Measurements from ENCODE around the gene VRK2. TPM values are rescaled to one million over a fixed set of nuclear protein-coding genes. Genes with fewer than 3 reads are reported as not detected.

The VRK2 gene
- total RNA-seq, 1 experiment from 2014 or later = 52.7 TPM

DNA sequence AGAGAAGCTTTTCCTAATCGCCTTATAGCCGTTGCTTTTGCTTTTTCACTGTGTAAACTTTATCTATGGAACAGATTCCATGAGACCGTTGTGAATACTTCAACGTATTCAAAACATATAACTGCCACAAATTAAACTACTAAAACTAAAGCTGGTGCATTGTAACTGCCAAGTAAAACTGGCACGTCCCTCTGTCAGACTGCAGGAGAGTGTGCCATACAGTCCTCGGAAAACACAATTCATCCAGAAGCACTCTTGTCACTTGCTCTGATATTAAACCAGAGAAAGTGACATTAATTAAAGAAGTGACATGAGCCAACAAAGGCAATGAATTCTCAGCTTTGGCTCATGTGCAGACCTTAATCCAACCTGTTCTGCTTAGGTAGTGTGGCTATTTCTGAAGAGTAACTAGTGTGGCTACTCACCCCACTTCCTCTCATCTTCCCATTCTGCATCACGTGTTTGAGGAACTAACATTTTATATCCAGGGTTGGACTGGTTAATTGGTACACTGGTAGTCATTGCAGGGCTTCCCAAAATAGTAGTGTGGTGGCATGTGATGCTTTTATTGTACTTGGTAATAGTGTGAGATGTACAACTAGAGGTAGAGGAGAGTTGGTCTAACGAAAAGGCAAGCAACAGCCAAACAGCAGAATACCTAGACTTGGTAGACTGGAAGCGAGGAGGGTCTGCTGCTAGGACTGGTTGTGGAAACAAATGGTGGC lies 9.7 kb downstream of the VRK2 start:
- ChIA-PET POLR2A (interaction anchor here (0.7 kb wide), 1 partner anchor 51 kb away, joined by 3 read pairs; no protein-coding TSS in a partner anchor), CTCF (no interaction called here)
- Mint-ChIP-seq H3K27ac (ENCODE audit: low read depth, unreplicated experiment) (peak overlapping the region; percentile 5), H3K27me3 (ENCODE audit: insufficient read depth, unreplicated experiment) (no peaks in the 10 kb centered on the region), H3K4me1 (ENCODE audit: insufficient read depth, unreplicated experiment) (peaks cover 23% of the 10 kb centered on the region), H3K4me3 (ENCODE audit: unreplicated experiment) (no peak overlapping the region), H3K9me3 (ENCODE audit: unreplicated experiment) (no peaks in the 10 kb centered on the region), H3K36me3 (ENCODE audit: insufficient read depth, unreplicated experiment) (peaks cover 27% of the 10 kb centered on the region)
- BruUV-seq (replicated peaks) = no TSS peak
- TF ChIP-seq, protein P1, sequence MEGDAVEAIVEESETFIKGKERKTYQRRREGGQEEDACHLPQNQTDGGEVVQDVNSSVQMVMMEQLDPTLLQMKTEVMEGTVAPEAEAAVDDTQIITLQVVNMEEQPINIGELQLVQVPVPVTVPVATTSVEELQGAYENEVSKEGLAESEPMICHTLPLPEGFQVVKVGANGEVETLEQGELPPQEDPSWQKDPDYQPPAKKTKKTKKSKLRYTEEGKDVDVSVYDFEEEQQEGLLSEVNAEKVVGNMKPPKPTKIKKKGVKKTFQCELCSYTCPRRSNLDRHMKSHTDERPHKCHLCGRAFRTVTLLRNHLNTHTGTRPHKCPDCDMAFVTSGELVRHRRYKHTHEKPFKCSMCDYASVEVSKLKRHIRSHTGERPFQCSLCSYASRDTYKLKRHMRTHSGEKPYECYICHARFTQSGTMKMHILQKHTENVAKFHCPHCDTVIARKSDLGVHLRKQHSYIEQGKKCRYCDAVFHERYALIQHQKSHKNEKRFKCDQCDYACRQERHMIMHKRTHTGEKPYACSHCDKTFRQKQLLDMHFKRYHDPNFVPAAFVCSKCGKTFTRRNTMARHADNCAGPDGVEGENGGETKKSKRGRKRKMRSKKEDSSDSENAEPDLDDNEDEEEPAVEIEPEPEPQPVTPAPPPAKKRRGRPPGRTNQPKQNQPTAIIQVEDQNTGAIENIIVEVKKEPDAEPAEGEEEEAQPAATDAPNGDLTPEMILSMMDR (IDR thresholded peaks at IDR 0.05; ENCODE audit: unreplicated experiment) = no peak
- intact Hi-C loops (cut with micrococcal nuclease) = no loop called here
- DNase-seq (ENCODE audit: unreplicated experiment) = no peak

DNA sequence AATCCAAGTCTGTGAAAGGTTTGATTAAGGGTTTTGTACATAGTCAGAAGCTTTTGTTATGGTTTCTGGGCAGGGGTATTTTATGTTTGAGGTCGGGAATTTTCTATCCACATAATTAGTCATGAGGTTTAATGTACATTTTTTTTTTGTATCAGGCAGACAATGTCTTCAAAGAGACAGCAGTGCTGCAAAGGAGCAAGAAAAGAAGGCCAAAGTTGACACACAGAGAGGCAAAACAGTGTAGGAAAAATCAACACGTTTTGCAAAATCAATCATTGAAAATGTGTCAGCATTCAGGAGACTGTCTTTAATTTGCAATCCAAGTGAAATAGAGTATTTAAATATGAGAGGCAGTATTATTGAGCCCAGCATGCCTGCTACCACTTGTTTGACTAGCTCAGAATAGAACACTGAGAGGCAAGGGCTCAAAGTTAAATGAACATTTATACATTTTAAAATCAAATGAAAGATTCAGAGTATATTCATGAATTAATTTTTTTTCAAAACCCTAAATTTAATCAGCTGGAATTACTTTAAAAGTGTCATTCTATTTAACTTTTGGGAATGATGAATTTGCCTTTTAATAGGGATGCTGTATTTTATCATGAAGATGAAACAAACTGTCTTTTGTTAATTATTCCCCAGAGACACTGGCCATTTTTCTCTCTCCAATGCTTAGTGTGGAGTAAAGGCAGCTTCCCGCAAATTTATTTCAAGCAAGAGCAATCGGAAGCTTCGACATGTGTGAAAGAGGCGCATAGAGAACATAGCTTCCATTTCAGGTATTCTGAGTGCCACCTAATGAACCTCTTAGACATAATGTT lies 11.3 kb downstream of the VRK2 start:
- H3K27ac Mint-ChIP-seq (ENCODE audit: low read depth, unreplicated experiment) = no peak overlapping the region
- BruUV-seq (replicated peaks) = no TSS peak
- DNase-seq (ENCODE audit: unreplicated experiment) = no peak
- CTCF ChIA-PET = interaction anchor here (0.9 to 1.0 kb wide), 2 partner anchors 12 to 152 kb away, joined by 3 read pairs; no protein-coding TSS in a partner anchor
- peaks cover 23% of the 10 kb centered on the region for H3K36me3 Mint-ChIP-seq (ENCODE audit: insufficient read depth, unreplicated experiment)
- peaks cover 16% of the 10 kb centered on the region for H3K4me1 Mint-ChIP-seq (ENCODE audit: insufficient read depth, unreplicated experiment)
- no peak overlapping the region for H3K4me3 Mint-ChIP-seq (ENCODE audit: unreplicated experiment)
- intact Hi-C loops (cut with micrococcal nuclease) = no loop called here
- POLR2A ChIA-PET = interaction anchor here (0.7 to 2.5 kb wide), 2 partner anchors 11 to 240 kb away, joined by 3 to 6 read pairs; partner anchors contain the start of gene VRK2
- H3K27me3 Mint-ChIP-seq (ENCODE audit: insufficient read depth, unreplicated experiment) = no peaks in the 10 kb centered on the region
- TF ChIP-seq, protein P1 (IDR thresholded peaks at IDR 0.05; ENCODE audit: unreplicated experiment) = no peak
- no peaks in the 10 kb centered on the region for H3K9me3 Mint-ChIP-seq (ENCODE audit: unreplicated experiment)

DNA sequence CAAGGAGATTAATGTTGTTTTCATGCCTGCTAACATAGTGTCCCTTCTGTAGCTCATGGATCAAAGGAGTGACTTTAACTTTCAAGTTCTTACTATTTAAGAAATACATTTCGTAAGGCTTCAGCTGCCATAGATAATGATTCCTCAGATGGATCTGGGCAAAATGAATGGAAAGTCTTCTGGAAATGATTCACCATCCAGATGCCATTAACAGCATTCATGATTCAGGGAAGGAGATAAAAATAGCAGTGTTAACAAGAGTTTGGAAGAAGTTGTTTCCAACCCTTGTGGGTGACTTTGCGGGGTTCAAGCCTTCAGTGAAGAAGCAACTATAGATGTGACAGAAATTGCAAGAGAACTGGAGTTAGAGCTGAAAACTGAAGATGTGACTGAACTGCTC lies 17.0 kb downstream of the VRK2 start:
- H3K9me3 Mint-ChIP-seq (ENCODE audit: unreplicated experiment) = no peaks in the 10 kb centered on the region
- no TSS peak for BruUV-seq (replicated peaks)
- H3K4me1 Mint-ChIP-seq (ENCODE audit: insufficient read depth, unreplicated experiment) = peaks cover 10% of the 10 kb centered on the region
- CTCF ChIA-PET = interaction anchor here (0.6 kb wide), 1 partner anchor 172 kb away, joined by 3 read pairs; no protein-coding TSS in a partner anchor
- POLR2A ChIA-PET = interaction anchor here (1.2 kb wide), 1 partner anchor 34 kb away, joined by 4 read pairs; no protein-coding TSS in a partner anchor
- H3K27ac Mint-ChIP-seq (ENCODE audit: low read depth, unreplicated experiment) = no peak overlapping the region
- H3K27me3 Mint-ChIP-seq (ENCODE audit: insufficient read depth, unreplicated experiment) = no peaks in the 10 kb centered on the region
- H3K36me3 Mint-ChIP-seq (ENCODE audit: insufficient read depth, unreplicated experiment) = peaks cover 27% of the 10 kb centered on the region
- DNase-seq (ENCODE audit: unreplicated experiment) = peak; percentile 13
- TF ChIP-seq, protein P1 (IDR thresholded peaks at IDR 0.05; ENCODE audit: unreplicated experiment) = no peak
- intact Hi-C loops (cut with micrococcal nuclease) = no loop called here
- no peak overlapping the region for H3K4me3 Mint-ChIP-seq (ENCODE audit: unreplicated experiment)

DNA sequence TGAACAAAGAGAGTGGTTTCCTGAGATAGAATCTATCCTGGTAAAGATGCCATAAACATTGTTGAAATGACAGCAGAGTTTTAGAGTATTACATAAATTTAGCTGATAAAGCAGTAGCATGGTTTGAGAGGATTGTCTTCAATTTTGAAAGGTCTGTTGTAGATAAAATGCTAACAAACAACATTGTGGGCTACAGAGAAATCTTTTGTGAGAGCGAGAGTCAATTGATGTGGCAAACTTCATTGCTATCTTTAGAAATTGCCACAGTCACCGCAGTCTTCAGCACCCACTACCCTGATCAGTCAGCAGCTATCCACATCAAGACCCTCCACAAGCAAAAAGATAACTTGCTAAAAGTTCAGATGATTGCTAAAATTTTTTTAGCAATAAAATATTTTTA lies 17.5 kb downstream of the VRK2 start:
- no peaks in the 10 kb centered on the region for H3K27me3 Mint-ChIP-seq (ENCODE audit: insufficient read depth, unreplicated experiment)
- CTCF ChIA-PET = no interaction called here
- intact Hi-C loops (cut with micrococcal nuclease) = no loop called here
- DNase-seq (ENCODE audit: unreplicated experiment) = no peak
- BruUV-seq (replicated peaks) = no TSS peak
- H3K4me3 Mint-ChIP-seq (ENCODE audit: unreplicated experiment) = no peak overlapping the region
- H3K9me3 Mint-ChIP-seq (ENCODE audit: unreplicated experiment) = no peaks in the 10 kb centered on the region
- H3K27ac Mint-ChIP-seq (ENCODE audit: low read depth, unreplicated experiment) = no peak overlapping the region
- TF ChIP-seq, protein P1 (IDR thresholded peaks at IDR 0.05; ENCODE audit: unreplicated experiment) = no peak
- H3K4me1 Mint-ChIP-seq (ENCODE audit: insufficient read depth, unreplicated experiment) = peaks cover 10% of the 10 kb centered on the region
- peaks cover 23% of the 10 kb centered on the region for H3K36me3 Mint-ChIP-seq (ENCODE audit: insufficient read depth, unreplicated experiment)
- POLR2A ChIA-PET = interaction anchor here (1.2 kb wide), 1 partner anchor 33 kb away, joined by 4 read pairs; no protein-coding TSS in a partner anchor
